Panc1 (cell line): ENCODE data around the gene HIGD2A. TPM values are rescaled to one million over a fixed set of nuclear protein-coding genes. Genes with fewer than 3 reads are reported as not detected.

Experiments used
- ATAC-seq: fragments of 200-7000 bp; cut with Tn5 transposase; 2 replicates; pipeline ENCODE4 v1.9.1; 2020; ENCODE audit warnings: mild to moderate bottlenecking, moderate library complexity
- BruUV-seq: library from RNA; stranded (reverse); fragments of 400-500 nt; replicated peaks from 2 replicates; lab custom pipeline; 2021; lab: Mats Ljungman, UMichigan
- CTCF ChIA-PET: fragments of 300-600 bp; sonication (Branson Sonifier 250); formaldehyde crosslinking; loops from one replicate; lab custom pipeline; 2022; ENCODE audit warnings: antibody characterized with exemption; lab: Charles Lee
- POLR2A ChIA-PET: fragments of 300-600 bp; sonication (Branson Sonifier 250); formaldehyde crosslinking; loops from one replicate; lab custom pipeline; 2022; ENCODE audit warnings: antibody characterized with exemption; lab: Charles Lee
- DNase-seq: peaks from one replicate; pipeline ENCODE4 v3.0.0-alpha.2; 2010; ENCODE audit warnings: low read depth, low spot score
- H3K27ac ChIP-seq: 2 replicates; pipeline ENCODE4 v1.5.1; 2011; ENCODE audit warnings: mild to moderate bottlenecking, low read length, inconsistent platforms
- H3K27me3 ChIP-seq: fragments of 200-500 bp; sonication (Bioruptor generic); 2 replicates; pipeline ENCODE4 v1.6.0; 2014; ENCODE audit warnings: low read length, inconsistent platforms; ENCODE audit not compliant: control insufficient read depth, insufficient read depth
- H3K36me3 ChIP-seq: fragments of 200-500 bp; sonication (Bioruptor generic); 2 replicates; pipeline ENCODE4 v1.5.1; 2014; ENCODE audit warnings: inconsistent platforms, mild to moderate bottlenecking, low read length, moderate library complexity; ENCODE audit not compliant: control insufficient read depth, insufficient read depth
- H3K4me1 ChIP-seq: 2 replicates; pipeline ENCODE4 v1.5.1; 2011; ENCODE audit warnings: inconsistent platforms, mild to moderate bottlenecking, low read length, moderate library complexity; ENCODE audit not compliant: control insufficient read depth, insufficient read depth
- H3K4me3 ChIP-seq, 2 experiments: 2 replicates each; pipeline ENCODE4 v1.5.1; 2011 to 2012; ENCODE audit warnings: low read depth in 2 of 2, low read length in 2 of 2, mild to moderate bottlenecking in 2 of 2, inconsistent platforms in 1 of 2, moderate library complexity in 1 of 2
- H3K9me3 ChIP-seq: fragments of 200-500 bp; sonication (Bioruptor generic); 2 replicates; pipeline ENCODE4 v1.5.1; 2014; ENCODE audit warnings: low read depth, mild to moderate bottlenecking, inconsistent platforms, low read length, moderate library complexity; ENCODE audit not compliant: control insufficient read depth, insufficient read depth
- POLR2AphosphoS5 ChIP-seq: IDR thresholded peaks from 2 replicates; pipeline ENCODE4 v1.6.1; 2012; ENCODE audit warnings: mild to moderate bottlenecking, low read depth, low read length, moderate library complexity
- SIN3A ChIP-seq: IDR thresholded peaks from 2 replicates; pipeline ENCODE4 v1.6.1; 2012; ENCODE audit warnings: low read depth, mild to moderate bottlenecking, low read length, moderate library complexity, borderline replicate concordance; ENCODE audit not compliant: insufficient read depth
- TCF7L2 ChIP-seq: IDR thresholded peaks from 2 replicates; pipeline ENCODE4 v1.6.1; 2011; ENCODE audit warnings: mild to moderate bottlenecking, low read depth, low read length, inconsistent platforms
- in situ Hi-C: cut with HindIII; loops from 2 replicates; pipeline ENCODE4 v1.10.0; 2016; ENCODE audit warnings: low sequenced_read_pairs, low pct_unique_long_range_greater_than_20kb
- intact Hi-C: fragments of 100-400 bp; cut with micrococcal nuclease; formaldehyde crosslinking; loops from one replicate; pipeline ENCODE4 v1.10.0; 2022; ENCODE audit not compliant: unreplicated experiment
- total RNA-seq: library from RNA; stranded (reverse); gene quantifications from one replicate; pipeline ENCODE4 v1.2.1, GENCODE V29; 2021; ENCODE audit not compliant: unreplicated experiment
- TF ChIP-seq, protein P1 (sequence below): fragments of 450-650 bp; IDR thresholded peaks from 2 replicates; pipeline ENCODE4 v1.5.1; 2017; ENCODE audit warnings: mild to moderate bottlenecking
- TF ChIP-seq, protein P2 (sequence below), 2 experiments: IDR thresholded peaks; 2 replicates each; pipeline ENCODE4 v1.6.1; 2011 to 2012; ENCODE audit warnings: low read depth in 2 of 2, control low read depth in 1 of 2, low read length in 1 of 2, mild to moderate bottlenecking in 1 of 2, moderate library complexity in 1 of 2; ENCODE audit not compliant: insufficient read depth in 1 of 2

The HIGD2A gene
- total RNA-seq, 1 experiment from 2014 or later = 162 TPM

DNA sequence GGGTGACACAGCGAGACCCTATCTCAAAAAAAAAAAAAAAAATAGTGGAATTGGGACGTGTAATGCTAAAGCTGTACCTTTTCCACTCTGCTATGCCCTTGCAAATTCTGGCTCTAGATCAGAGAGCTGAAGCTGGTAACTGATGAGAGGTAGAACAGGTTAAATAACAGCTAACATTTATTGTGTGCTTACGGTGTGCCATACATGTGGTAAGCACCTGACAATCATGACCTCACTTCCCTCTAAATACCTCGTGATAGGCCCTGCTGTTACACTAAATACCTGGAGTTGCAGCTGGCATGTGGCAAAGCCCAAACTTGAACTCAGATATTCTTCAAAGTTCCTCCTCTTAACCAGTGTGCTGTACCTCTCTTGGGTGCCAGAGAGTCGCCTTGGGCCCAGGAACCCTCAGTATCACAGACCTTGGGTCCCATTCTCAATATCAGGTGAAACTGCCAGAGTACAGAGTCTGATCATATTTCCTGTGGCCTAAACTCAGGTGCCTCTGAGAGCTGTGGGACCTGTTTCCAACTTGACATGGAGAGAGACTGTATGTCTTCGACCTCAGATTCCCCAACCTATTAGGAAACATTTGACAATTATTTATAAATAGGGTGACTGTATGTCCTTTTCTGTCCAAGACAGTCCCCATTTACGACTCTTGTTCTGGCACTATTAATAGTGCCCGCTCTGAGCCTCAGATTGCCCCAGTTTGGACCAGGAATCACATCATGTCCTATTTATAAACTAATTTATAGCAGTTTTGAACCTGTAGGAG is 18.4 kb upstream of the HIGD2A start:
- ATAC-seq = no peak
- Histone ChIP-seq H3K36me3 (no peaks in the 10 kb centered on the region), H3K9me3 (no peaks in the 10 kb centered on the region), H3K27me3 (no peaks in the 10 kb centered on the region), H3K27ac (no peak overlapping the region), H3K4me1 (no peaks in the 10 kb centered on the region), H3K4me3 (no peak overlapping the region)
- DNase-seq = no peak
- POLR2A ChIA-PET = interaction anchor here (0.6 kb wide), 2 partner anchors 165 to 811 kb away, joined by 6 to 8 read pairs; no protein-coding TSS in a partner anchor
- BruUV-seq = no TSS peak
- TF ChIP-seq POLR2AphosphoS5 = no peak
- TF ChIP-seq, protein P1, sequence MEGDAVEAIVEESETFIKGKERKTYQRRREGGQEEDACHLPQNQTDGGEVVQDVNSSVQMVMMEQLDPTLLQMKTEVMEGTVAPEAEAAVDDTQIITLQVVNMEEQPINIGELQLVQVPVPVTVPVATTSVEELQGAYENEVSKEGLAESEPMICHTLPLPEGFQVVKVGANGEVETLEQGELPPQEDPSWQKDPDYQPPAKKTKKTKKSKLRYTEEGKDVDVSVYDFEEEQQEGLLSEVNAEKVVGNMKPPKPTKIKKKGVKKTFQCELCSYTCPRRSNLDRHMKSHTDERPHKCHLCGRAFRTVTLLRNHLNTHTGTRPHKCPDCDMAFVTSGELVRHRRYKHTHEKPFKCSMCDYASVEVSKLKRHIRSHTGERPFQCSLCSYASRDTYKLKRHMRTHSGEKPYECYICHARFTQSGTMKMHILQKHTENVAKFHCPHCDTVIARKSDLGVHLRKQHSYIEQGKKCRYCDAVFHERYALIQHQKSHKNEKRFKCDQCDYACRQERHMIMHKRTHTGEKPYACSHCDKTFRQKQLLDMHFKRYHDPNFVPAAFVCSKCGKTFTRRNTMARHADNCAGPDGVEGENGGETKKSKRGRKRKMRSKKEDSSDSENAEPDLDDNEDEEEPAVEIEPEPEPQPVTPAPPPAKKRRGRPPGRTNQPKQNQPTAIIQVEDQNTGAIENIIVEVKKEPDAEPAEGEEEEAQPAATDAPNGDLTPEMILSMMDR = no peak
- TF ChIP-seq, protein P2, sequence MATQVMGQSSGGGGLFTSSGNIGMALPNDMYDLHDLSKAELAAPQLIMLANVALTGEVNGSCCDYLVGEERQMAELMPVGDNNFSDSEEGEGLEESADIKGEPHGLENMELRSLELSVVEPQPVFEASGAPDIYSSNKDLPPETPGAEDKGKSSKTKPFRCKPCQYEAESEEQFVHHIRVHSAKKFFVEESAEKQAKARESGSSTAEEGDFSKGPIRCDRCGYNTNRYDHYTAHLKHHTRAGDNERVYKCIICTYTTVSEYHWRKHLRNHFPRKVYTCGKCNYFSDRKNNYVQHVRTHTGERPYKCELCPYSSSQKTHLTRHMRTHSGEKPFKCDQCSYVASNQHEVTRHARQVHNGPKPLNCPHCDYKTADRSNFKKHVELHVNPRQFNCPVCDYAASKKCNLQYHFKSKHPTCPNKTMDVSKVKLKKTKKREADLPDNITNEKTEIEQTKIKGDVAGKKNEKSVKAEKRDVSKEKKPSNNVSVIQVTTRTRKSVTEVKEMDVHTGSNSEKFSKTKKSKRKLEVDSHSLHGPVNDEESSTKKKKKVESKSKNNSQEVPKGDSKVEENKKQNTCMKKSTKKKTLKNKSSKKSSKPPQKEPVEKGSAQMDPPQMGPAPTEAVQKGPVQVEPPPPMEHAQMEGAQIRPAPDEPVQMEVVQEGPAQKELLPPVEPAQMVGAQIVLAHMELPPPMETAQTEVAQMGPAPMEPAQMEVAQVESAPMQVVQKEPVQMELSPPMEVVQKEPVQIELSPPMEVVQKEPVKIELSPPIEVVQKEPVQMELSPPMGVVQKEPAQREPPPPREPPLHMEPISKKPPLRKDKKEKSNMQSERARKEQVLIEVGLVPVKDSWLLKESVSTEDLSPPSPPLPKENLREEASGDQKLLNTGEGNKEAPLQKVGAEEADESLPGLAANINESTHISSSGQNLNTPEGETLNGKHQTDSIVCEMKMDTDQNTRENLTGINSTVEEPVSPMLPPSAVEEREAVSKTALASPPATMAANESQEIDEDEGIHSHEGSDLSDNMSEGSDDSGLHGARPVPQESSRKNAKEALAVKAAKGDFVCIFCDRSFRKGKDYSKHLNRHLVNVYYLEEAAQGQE (IDR thresholded peaks at IDR 0.05; ENCODE audit: insufficient read depth in 1 of 2, low read depth in 2 of 2, low read length in 1 of 2) = no peak
- TF ChIP-seq TCF7L2 = no peak
- no peak for TF ChIP-seq SIN3A
- CTCF ChIA-PET = interaction anchor here (0.6 to 0.7 kb wide), 3 partner anchors 10 to 242 kb away, joined by 4 to 5 read pairs (median 4); no protein-coding TSS in a partner anchor
- intact Hi-C loops = no loop called here
- in situ Hi-C loops = no loop called here

DNA sequence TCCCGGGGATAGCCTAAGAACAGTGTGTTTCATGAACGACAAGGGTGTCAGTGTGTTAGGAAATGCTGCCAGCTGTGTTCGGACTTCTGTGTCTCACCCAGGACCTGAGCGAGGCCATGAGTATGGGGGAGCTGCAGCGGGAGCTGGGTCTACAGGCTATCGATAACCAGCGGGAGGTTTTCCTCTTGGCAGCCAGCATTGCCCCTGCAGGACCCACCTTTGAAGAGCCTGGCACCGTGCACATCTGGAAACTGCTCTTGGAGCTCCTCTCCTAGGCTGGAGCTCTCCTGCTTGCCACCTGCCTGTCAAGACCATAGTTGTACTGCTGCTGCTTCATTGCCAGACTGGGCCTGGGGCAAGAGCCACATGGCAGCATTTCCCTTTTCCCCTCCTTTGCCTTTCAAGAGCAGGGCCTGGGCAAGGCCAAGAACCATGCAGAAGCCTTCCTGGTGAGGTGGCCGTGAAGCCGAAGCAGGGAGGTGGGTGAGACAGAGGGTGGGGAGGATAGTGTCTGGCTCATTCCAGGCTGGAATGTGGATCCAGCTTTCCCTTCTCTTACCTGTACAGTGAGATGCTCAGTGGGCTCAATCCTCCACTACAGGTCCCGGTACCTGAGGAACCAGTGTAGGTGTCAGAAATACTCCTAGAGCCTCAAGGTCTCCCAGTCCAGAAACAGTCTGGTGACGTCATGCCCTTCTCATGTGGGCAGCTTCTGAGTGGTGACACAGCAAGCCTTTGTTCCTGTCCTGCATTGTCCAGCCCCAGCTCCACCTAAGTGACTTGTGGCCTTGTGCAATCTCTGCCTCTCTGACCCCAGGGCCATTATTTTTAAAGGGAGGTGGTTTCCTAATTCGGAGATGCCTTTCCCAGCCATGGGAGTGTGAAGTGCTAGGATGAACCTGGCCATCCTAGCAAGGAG is 16.7 kb upstream of the HIGD2A start:
- POLR2A ChIA-PET = no interaction called here
- Histone ChIP-seq H3K9me3 (no peaks in the 10 kb centered on the region), H3K36me3 (no peaks in the 10 kb centered on the region), H3K4me1 (no peaks in the 10 kb centered on the region), H3K4me3 (no peak overlapping the region), H3K27me3 (no peaks in the 10 kb centered on the region), H3K27ac (no peak overlapping the region)
- no peak for ATAC-seq
- no TSS peak for BruUV-seq
- no peak for TF ChIP-seq POLR2AphosphoS5
- TF ChIP-seq, protein P2 (IDR thresholded peaks at IDR 0.05; ENCODE audit: insufficient read depth in 1 of 2, low read depth in 2 of 2, low read length in 1 of 2) = no peak
- no peak for TF ChIP-seq SIN3A
- TF ChIP-seq TCF7L2 = no peak
- TF ChIP-seq, protein P1 = no peak
- intact Hi-C loops = no loop called here
- CTCF ChIA-PET = interaction anchor here (1.0 kb wide), 1 partner anchor 10 kb away, joined by 7 read pairs; no protein-coding TSS in a partner anchor
- in situ Hi-C loops = no loop called here
- DNase-seq = no peak
